Measurements from ENCODE around the gene POU2F3. TPM values are rescaled to one million over a fixed set of nuclear protein-coding genes. Genes with fewer than 3 reads are reported as not detected.

POU2F3 gene
- total RNA-seq, 4 donors from 2014 or later = 58.2 to 219 (median 105) TPM

- Histone ChIP-seq H3K4me1 (peaks cover 38% of the 10 kb centered on the region), H3K9me3 (no peaks in the 10 kb centered on the region), H3K27me3 (no peaks in the 10 kb centered on the region), H3K36me3 (no peaks in the 10 kb centered on the region), H3K27ac (no peak overlapping the region), H3K4me3 (no peak overlapping the region)
- no peak for TF ChIP-seq CTCF (IDR thresholded peaks at IDR 0.05)
- no peak for TF ChIP-seq EP300 (IDR thresholded peaks at IDR 0.05)
- no peak for TF ChIP-seq POLR2AphosphoS5 (IDR thresholded peaks at IDR 0.05)
- TF ChIP-seq POLR2A (IDR thresholded peaks at IDR 0.05) = no peak
- DNase-seq (ENCODE audit: low spot score in 2 of 2) = no peak
- WGBS = 68% methylated on average over 3 of the region's 3 CpGs
These were observed 51.0 kb downstream of the POU2F3 start for GRCh38 chr11:120290956-120291355.

- no peak for DNase-seq (ENCODE audit: low spot score in 2 of 2)
- no peaks in the 10 kb centered on the region for H3K9me3 ChIP-seq
- TF ChIP-seq POLR2AphosphoS5 (IDR thresholded peaks at IDR 0.05) (no peak), EP300 (IDR thresholded peaks at IDR 0.05) (no peak), POLR2A (IDR thresholded peaks at IDR 0.05) (no peak), CTCF (IDR thresholded peaks at IDR 0.05) (no peak)
- WGBS = 44% methylated on average over 5 of the region's 5 CpGs
- H3K27ac ChIP-seq = peak overlapping the region; percentile 75
- peaks cover 40% of the 10 kb centered on the region for H3K4me1 ChIP-seq
- H3K4me3 ChIP-seq = no peak overlapping the region
- no peaks in the 10 kb centered on the region for H3K27me3 ChIP-seq
- H3K36me3 ChIP-seq = no peaks in the 10 kb centered on the region
These were observed 53.3 kb downstream of the POU2F3 start for GRCh38 chr11:120293038-120293800.

- H3K27me3 ChIP-seq = no peaks in the 10 kb centered on the region
- WGBS = 59% methylated on average over 5 of the region's 5 CpGs
These were observed 54.2 kb downstream of the POU2F3 start for GRCh38 chr11:120294096-120294495.

GRCh38 chr11:120295099-120295498 is 55.2 kb downstream of the POU2F3 start:
- WGBS = 33% methylated on average over 4 of the region's 4 CpGs

More at GRCh38 chr11:120294096-120294495, 54.2 kb downstream of the POU2F3 start:
- Histone ChIP-seq H3K27ac (peak overlapping the region; percentile 75), H3K4me1 (peaks cover 43% of the 10 kb centered on the region), H3K4me3 (no peak overlapping the region), H3K36me3 (no peaks in the 10 kb centered on the region), H3K9me3 (no peaks in the 10 kb centered on the region)
- TF ChIP-seq POLR2A (IDR thresholded peaks at IDR 0.05) = no peak
- no peak for TF ChIP-seq EP300 (IDR thresholded peaks at IDR 0.05)
- TF ChIP-seq POLR2AphosphoS5 (IDR thresholded peaks at IDR 0.05) = no peak
- TF ChIP-seq CTCF (IDR thresholded peaks at IDR 0.05) = no peak
- no peak for DNase-seq (ENCODE audit: low spot score in 2 of 2)

GRCh38 chr11:120296554-120296953 is 56.6 kb downstream of the POU2F3 start:
- Histone ChIP-seq H3K4me3 (no peak overlapping the region), H3K27ac (no peak overlapping the region), H3K4me1 (peaks cover 62% of the 10 kb centered on the region), H3K9me3 (no peaks in the 10 kb centered on the region), H3K36me3 (no peaks in the 10 kb centered on the region), H3K27me3 (no peaks in the 10 kb centered on the region)
- 93% methylated on average over 5 of the region's 5 CpGs for WGBS
- TF ChIP-seq EP300 (IDR thresholded peaks at IDR 0.05) = no peak
- no peak for TF ChIP-seq POLR2AphosphoS5 (IDR thresholded peaks at IDR 0.05)
- no peak for TF ChIP-seq CTCF (IDR thresholded peaks at IDR 0.05)
- TF ChIP-seq POLR2A (IDR thresholded peaks at IDR 0.05) = no peak
- DNase-seq (ENCODE audit: low spot score in 2 of 2) = no peak

More at GRCh38 chr11:120295099-120295498, 55.2 kb downstream of the POU2F3 start:
- no peaks in the 10 kb centered on the region for H3K9me3 ChIP-seq
- H3K27me3 ChIP-seq = no peaks in the 10 kb centered on the region
- peaks cover 48% of the 10 kb centered on the region for H3K4me1 ChIP-seq
- TF ChIP-seq POLR2AphosphoS5 (IDR thresholded peaks at IDR 0.05) (peak in 1 of 3 donors; percentile 33), POLR2A (IDR thresholded peaks at IDR 0.05) (no peak)
- H3K27ac ChIP-seq = peak overlapping the region; percentile 75
- H3K36me3 ChIP-seq = no peaks in the 10 kb centered on the region
- no peak for DNase-seq (ENCODE audit: low spot score in 2 of 2)
- no peak overlapping the region for H3K4me3 ChIP-seq
